Hippocampal formation (tissue), 2 donors: ENCODE results near the gene SP2.
A peak's percentile ranks its signal among the peaks of the same experiment; 100 is the strongest.

Experiments used
- DNase-seq, 2 donors: peaks; one replicate each; lab custom pipeline; 2025; lab: John Stamatoyannopoulos, UW

The SP2 gene

DNA sequence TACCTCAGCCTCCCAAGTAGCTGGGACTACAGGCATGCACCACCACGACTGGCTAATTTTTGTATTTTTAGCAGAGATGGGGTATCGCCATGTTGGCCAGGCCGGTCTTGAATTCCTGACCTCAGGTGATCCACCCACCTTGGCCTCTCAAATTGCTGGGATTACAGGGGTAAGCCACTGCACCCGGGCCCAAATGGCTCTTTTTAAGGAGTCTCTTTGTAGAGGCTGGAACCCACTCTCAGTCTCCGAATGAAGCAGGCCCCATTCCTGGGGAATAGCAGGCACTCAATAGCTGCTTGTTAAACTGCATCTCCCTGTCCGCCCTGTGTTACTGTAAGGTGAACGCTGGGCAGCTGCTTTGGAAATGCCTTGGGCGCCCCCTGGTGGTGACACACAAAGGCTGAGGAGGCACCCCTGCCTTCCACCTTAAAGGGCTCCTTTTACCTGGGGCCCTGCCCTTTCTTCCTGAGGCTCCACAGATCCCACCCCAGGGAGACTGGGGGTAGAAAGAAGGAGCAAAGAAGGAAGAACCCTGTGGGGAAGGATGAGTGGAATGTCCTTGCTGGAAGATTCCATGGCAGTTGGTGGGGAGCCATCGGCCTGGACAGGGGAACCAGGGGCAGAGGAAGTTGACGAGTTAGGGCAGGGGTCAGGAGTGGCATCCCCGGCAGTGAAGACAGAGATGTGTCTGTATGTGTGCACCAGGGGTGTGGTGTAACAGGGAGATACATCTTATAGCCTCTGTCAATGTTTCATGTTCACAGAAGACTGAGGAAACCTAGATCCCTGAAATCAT lies 6.1 kb upstream of the SP2 start:
- DNase-seq = peak; percentile 53 to 74

DNA sequence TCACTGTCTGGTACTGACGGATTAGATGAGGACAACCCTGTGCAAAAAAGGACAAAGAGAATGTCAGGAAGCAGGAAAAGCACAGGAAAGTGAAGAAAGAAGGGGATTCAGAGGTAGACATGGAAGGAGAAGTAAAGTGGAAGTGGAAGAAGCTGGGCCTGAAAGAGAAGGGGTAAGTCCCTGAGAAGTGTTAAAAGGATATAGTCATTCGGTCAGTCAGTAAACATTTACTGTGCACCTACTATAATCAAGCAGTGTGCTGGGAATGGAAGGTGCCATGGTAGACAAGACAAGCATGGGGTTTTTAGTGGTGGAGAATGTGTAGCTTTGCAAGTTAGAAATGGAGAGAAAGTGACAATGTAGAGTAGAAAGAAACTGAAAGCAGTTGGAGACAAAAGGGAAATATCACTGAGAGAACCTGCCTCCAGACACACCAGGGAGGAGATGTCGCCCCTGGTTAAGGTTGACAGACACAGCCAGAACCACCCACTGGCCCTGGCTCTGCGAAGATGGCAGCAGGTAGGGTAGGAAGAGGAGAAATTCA lies 4.4 kb upstream of the SP2 start:
- no peak for DNase-seq

DNA sequence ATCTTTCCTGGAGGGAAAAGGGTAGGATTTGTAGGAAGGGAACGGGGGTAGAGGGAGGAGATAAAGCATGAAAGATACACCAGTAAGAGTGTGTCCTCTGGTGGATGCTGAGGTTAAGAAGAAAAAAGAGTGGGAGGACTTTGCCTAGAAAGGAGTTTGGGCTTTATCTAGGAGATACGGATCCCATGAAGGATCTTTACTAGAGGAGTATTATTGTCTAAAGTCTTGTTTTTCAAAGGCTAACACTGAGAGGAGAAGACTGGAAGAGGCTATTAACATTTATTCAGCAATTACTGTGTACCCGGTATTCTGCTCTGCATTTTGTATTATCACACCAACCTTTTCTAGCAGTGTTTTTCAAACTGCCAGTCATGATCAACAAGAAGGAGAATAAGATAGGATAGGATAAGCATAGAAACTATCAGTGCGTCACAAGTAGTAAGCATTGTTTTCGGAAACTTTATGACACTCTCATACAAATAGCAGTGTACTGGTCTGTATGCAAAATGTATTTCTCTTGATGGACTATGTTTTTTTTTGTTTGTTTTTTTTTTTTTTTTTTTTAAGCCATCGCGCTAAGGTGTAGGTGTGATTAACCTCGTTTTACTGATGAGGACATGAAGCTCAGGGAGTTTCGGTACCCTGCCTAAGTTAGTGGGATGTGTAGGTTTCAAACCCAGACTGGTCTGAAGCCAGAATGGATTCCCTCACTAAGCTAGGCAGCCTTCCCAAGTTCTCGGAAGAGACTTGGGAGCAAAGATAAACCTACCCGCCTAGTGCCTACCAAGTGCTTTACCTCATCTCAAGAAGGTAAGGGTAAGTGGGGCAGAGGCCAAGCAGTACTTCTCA lies 1.3 kb upstream of the SP2 start:
- DNase-seq = no peak

DNA sequence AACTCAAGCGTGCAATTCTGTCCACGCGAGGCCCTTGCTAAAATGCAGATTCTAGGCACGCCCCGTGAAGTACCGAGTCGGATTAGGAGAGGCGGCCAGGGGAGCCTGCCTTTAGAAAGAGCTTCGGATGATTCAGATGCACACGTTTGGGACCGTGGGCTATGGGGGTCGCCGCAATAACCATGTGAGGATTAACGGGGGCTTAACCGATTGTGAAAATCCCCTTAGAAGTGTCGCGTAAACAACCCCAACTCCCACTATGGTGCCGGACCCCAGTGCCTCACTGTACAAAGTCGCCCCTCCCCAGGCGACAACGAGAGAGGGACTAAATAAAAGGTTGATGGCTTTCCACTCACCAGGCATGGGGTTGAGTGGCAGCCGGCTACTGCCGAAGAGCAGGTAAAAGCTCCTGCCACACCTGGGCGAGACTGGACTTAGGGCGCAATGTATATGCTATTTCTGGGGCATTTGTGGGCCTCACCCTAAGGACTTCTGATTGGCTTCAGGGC lies 635 bp upstream of the SP2 start:
- DNase-seq = no peak

DNA sequence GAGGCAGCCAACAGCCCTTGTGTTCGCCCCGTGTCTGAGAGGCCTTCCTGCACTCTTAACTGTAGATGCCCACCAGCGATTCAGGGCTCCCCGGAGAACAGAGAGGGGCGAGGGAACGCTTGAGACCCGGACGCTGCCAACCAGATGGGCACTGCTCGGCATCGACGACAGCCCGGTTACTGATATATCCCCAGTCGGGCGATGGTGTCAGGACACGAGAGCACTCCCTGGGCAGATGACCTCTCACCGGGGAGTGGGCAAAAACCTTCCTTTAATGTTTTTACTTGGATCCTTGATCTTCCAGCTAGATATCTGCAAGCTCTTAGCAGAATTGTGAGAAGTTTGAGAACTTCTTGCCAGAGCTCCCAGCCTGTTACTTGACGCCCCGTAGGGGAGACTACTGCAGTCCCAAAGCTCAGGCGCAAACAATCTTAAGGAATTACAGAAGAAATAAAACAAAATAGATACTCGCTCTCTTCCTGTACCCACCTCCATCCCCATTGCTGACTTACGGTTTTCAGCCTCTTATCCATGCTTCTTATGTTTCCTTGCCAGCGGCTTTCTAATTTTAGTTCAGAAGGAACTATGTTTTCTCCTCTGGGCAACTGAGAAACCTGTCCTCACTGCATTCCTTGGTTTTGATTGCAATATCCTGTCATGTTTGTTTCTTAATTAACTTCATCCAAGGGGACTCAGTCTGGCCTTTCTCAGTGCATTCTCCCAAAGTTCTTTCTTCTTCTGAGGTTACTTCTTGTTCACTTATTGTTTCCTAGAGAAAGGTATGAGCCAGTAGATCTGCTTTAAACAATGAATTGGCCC lies 845 bp downstream of the SP2 start:
- DNase-seq = no peak

DNA sequence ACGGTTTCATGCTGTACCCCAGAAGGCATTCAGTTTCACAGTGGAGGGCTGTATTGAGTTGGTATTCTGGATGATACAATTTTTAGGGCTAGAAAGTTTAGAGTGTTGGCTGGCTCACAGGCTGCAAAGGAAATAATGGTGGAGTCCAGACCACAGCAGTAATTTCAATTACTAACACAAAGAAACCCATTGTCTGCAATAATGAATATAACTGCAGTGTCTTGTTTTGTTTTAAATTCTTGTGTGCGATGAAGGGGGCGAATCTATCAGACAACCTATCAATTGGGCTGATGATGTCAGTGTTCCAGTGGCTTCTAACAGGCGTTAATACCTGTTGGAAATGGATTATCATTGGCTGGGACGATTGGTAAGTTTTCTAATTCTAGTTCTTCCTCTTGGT lies 1.5 kb downstream of the SP2 start:
- DNase-seq = no peak

DNA sequence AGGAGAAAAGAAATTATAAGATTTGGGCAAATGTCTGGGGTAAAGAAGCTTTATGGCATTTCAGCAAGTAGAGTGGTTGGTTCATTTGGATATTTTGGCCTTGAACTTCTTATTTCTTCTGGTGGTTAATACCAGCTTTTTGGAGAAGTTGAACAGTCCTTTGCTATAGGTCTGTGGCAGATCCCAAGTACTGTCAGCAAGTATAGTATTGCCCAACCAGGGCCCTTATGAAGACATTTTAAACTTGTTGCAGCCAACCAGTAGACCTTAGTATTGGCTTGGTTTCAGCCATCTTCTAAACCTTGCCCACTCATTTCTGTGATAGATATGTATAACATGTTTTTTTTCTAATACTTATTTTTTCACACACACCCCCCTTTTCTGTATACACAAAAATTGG lies 2.2 kb downstream of the SP2 start:
- DNase-seq = no peak

DNA sequence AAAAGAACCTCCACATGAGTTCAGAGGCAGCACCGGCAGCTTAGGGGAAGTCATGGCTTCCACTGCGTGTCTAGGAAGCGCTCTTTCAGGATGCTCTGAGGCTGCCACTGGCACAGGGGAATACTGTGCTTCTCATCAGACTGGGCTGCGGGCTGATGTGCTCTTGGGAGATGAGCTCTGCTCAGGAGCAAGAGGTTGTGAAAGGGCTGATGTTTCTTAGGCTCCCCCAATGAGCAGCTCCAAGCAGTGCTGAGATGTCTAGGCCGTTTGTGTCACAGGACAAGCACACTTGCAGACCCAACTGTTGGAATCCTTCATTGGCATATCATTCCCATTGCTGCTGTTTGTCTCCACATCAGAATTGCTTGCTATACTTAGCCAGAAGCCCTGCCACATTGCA lies 3.6 kb downstream of the SP2 start:
- no peak for DNase-seq

DNA sequence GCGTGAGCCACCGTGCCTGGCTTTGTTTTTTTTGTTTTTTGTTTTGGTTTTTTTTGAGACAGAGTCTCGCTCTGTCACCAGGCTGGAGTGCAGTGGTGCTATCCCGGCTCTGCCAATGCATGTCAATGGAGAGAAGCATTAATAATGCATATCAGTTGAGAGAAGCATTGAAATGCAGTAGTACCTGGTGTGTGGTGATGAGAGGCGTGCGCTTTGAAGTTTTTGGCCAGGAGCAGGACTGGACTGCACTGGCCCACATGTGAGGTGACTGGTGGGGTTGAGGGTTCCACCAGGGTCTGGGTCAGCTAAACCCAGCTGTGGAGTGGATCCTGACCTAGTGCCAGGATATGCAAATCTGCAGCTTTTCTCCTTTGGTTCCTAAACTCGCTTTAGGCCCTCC lies 5.4 kb downstream of the SP2 start:
- no peak for DNase-seq

DNA sequence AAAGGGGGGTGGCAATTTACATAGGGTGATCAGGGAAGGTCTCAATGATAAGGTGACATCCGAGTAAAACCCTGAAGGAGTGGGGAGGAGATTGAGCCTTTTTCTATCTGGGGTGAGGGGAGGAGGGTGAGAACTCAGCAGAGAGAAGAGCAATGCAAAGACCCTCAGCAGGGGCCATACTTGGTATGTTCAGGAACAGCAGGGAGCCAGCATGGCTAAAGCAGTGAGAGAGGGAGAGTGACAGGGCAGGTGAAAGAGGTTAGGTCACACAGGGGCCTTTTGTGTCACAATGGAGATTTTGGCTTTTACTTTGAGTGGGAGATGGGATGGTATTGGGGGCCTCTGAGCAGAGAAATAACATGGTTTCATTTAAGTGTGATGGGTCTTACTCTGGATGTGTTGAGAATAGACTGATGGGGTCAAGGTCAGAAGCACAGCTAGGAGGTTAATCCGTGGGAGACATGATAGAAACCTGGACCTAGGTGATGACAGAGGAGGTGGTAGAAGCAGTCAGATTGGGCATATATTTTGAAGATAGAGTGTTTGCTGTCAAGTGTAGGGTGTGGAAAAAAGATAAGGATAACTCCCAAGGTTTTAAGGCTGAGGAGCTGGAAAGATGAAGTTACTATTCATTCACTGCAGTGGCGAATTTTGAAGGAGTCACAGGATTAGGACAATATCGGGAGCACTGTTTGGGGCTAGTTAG lies 6.2 kb downstream of the SP2 start:
- no peak for DNase-seq

DNA sequence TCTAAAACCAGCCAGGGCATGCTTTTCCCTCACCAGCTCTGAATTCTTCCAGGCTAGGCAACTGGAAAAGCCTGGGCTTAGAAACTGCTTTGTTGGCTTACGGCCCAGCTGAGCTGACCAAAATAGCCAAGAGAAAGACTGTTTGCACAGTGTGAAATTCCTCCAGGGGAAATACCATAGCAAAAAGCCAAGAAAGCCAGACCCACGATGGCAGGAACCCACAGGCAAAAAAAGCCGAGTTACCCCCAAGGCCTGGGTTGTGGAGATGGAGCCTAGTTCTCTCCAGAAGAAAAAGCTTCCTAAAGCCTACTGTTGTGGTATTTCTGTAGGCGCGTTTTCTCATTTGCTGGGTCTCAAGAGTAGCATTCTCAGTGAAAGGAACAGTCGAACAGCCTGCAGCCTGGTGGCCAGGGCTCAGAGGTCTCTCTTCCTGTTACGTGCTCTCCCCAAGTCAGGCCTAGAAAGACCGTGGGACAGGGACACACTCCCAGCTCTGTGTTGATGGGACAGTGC lies 9.2 kb downstream of the SP2 start:
- DNase-seq = peak; percentile 65 to 69

DNA sequence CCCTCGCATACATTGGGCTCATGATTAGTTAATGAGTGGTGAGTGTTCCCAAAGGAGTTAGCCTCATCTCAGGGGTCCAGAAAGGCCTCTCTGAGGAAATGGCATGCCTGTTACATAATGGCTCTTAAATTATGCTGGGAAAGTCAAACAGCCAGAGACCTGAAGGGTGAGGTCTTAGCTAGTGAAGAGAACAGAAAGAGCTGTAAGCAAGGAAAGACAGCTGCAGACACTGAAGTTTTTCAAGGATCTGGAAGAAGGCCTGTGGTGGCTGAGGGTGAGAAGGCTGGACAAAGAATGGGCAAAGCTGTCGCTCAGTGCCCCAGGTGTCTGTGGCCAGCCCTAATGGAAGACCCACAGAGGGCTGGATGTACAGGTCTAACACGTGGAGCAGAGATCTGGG lies 10.4 kb downstream of the SP2 start:
- no peak for DNase-seq

DNA sequence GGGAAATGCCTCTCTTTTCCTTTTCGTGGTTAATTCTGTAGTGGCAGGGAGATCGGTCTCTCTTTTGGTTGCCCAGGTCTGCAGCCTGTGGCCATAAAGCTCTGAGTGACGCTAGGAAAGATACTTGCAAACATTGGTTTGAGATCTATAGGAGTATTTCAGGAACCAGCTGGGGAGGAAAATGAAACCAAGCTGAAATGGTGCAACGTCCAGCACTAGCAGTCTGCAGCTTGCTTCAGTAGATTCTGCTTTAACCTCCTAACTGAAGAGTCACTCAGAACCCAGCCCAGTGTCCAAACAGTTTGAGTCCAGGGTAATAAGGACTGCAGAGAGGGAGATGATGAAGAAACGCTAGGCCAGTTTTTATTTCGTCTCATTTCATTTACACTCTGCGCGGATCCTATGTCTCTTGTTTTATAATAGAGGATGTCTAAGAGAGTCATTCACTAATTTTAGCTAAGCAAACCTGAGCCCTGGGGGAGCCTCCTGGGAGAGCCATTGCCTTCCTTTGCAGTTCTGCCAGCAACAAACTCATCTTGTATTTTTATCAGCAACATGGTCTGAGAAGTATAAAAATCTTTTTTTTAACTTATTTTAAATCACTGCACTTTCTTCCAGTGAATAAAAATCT lies 12.0 kb downstream of the SP2 start:
- DNase-seq = no peak

DNA sequence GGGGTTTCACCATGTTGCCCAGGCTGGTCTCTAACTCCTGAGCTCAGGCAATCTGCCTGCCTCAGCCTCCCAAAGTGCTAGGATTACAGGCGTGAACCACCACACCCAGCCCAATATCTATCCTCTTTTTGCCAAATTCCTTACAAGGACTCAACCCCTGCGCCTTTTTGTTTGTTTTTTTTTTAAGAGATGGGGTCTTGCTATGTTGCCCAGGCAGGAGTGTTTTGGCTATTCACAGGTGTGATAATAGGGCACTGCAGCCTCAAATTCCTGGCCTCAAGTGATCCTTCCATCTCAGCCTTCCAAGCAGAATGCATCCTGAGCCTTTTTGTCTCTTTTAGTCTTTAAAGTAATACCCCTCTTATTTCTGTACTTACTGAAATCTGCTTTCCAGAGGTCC lies 17.0 kb downstream of the SP2 start:
- no peak for DNase-seq

DNA sequence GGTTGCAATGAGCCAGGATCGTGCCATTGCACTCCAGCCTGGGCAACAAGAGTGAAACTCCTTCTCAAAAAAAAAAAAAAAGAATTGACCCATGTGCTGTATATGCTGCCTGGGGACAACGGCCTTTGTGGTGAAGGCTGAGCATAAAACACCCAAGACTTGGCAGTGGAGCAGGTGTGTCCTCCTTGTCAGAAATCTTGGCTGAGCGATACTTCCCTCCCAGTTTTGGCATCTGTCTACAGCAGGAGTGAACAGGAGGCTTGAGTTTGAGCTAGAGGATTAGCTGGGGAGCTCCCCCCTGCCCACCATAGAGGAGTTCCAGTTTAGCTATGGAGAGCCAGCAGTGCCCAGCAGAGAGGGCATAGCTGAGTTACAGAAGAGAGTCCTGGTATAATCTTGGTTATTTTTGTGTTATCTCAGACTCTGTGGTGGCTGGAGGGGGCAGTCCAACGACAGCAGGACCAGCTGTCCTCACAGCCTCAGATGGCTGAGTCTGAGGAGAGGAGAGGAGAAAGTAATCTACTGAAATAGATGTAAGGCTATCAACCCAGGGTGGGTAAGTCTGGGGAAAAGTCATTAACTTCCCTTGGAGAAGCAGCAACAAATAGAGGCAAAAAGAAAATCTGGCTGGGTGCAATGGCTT lies 18.4 kb downstream of the SP2 start:
- DNase-seq = no peak

DNA sequence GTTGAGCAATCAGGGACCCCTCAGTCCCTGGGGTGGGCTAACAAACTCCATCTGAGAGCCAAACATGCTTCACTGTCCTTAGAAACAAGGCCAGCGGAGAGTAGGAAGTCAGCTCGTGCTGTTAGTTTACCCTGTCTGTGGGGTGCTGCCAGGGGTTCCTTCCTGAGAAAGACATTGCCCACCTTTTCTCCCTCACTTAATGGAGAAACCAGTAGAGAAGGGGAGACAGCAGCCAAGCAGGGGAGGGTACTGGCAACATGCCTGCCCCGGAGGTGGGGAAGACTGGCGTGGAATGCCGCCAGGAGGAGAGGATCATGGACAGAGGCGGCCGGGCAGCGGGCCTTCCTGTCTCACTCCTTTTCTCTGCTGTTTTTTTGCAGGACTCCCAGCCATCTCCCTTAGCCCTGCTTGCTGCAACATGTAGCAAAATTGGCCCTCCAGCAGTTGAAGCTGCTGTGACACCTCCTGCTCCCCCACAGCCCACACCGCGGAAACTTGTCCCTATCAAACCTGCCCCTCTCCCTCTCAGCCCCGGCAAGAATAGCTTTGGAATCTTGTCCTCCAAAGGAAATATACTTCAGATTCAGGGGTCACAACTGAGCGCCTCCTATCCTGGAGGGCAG lies 19.9 kb downstream of the SP2 start:
- no peak for DNase-seq

DNA sequence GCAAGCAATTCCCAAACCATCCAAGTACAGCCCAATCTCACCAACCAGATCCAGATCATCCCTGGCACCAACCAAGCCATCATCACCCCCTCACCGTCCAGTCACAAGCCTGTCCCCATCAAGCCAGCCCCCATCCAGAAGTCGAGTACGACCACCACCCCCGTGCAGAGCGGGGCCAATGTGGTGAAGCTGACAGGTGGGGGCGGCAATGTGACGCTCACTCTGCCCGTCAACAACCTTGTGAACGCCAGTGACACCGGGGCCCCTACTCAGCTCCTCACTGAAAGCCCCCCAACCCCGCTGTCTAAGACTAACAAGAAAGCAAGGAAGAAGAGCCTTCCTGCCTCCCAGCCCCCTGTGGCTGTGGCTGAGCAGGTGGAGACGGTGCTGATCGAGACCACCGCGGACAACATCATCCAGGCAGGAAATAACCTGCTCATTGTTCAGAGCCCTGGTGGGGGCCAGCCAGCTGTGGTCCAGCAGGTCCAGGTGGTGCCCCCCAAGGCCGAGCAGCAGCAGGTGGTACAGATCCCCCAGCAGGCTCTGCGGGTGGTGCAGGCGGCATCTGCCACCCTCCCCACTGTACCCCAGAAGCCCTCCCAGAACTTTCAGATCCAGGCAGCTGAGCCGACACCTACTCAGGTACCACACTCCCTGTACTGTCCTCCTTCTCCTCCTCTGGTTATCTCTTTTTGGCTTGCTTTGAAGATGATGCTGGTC lies 20.6 kb downstream of the SP2 start:
- DNase-seq = no peak

DNA sequence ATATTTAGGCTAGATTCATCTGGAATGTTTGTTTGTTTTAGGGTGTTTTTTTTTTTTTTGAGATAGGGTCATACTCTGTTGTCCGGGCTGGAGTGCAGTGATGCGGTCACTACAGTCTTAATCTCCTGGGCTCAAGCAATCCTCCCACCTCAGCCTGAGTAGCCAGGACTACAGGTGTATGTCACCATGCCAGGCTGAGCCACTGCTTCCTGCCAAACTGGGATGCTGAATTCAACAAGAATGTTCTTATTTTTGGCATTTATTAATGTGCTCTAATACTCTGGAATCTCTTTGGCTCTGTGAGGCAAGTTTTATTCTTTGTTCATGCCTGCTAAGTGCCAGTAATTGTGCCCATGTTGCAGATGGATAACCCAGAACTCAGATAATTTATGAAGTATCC lies 21.5 kb downstream of the SP2 start:
- DNase-seq = no peak

DNA sequence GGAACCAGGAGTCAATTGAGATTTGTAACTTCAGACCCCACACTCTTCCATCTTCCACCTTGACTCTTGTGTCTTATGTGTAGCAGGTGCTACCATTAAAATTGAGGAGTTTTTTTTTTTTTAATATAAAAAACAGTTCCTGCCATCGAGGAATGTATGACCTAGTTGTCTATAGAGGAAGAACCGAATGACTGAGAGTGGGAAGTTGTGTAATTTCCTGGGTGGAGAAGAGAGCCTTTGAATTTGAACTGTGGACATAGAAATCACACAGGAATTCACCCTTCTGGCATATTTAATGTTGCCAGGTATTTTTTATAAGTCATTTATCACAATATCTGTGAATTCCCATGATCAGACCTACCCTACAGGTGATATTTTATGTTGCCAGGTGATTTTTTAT lies 22.0 kb downstream of the SP2 start:
- no peak for DNase-seq
